MM.1S (cell line): ENCODE measurements around the gene ETNK2.

Experiments used
- CTCF ChIP-seq: fragments of 300-600 bp; sonication (generic); IDR thresholded peaks from 2 replicates; pipeline ENCODE4 v1.5.1; 2016; ENCODE audit warnings: antibody characterized with exemption, low read length, mixed read lengths
- EZH2 ChIP-seq: fragments of 300-600 bp; sonication (generic); optimal IDR thresholded peaks from 2 replicates; pipeline ENCODE3; 2017; ENCODE audit warnings: low read depth, mild to moderate bottlenecking, antibody characterized with exemption, low read length, mixed read lengths

- TF ChIP-seq CTCF (no peak), EZH2 (no peak)
Measured at GRCh38 chr1:204081791-204082513, 69.9 kb downstream of the ETNK2 start.
